ENCODE measurements around the gene GPC6.

DNA sequence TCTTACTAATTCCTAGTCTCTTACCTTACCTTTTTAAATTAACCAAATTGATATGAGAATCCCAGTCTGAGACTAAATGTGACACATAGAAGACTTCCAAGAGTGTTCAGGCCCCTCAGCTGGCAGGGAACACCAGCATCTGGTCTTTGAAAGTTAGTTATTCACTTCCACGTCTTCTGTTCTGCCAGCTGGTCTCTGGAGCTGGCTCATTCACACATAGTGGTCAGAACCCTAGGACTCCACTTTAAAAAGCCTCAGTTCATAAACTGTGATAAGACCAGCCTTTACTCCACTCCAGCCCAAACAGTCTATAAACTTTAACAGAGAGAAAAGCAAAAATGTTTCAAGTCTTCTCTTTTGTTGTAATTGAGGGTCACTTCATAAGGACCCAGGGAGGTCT is 989.9 kb downstream of the GPC6 start:
- TF ChIP-seq ZNF398 (tag by site-specific recombination; IDR thresholded peaks at IDR 0.05) (no peak), ZNF274 (IDR thresholded peaks at IDR 0.05; ENCODE audit: low read length) (no peak), ZNF274 (tag by site-specific recombination; IDR thresholded peaks at IDR 0.05; ENCODE audit: borderline replicate concordance) (no peak), ZNF433 (tag by site-specific recombination; IDR thresholded peaks at IDR 0.05; ENCODE audit: low read depth) (no peak), YY1 (tag by site-specific recombination; IDR thresholded peaks at IDR 0.05) (no peak), ZNF423 (tag by site-specific recombination; IDR thresholded peaks at IDR 0.05) (no peak)
- TF ChIP-seq, protein P1, sequence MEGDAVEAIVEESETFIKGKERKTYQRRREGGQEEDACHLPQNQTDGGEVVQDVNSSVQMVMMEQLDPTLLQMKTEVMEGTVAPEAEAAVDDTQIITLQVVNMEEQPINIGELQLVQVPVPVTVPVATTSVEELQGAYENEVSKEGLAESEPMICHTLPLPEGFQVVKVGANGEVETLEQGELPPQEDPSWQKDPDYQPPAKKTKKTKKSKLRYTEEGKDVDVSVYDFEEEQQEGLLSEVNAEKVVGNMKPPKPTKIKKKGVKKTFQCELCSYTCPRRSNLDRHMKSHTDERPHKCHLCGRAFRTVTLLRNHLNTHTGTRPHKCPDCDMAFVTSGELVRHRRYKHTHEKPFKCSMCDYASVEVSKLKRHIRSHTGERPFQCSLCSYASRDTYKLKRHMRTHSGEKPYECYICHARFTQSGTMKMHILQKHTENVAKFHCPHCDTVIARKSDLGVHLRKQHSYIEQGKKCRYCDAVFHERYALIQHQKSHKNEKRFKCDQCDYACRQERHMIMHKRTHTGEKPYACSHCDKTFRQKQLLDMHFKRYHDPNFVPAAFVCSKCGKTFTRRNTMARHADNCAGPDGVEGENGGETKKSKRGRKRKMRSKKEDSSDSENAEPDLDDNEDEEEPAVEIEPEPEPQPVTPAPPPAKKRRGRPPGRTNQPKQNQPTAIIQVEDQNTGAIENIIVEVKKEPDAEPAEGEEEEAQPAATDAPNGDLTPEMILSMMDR (tag by site-specific recombination; IDR thresholded peaks at IDR 0.05) = no peak
